Type B pancreatic cell (in vitro differentiated cells): ENCODE results near the gene ZNF138. TPM values are rescaled to one million over a fixed set of nuclear protein-coding genes. Genes with fewer than 3 reads are reported as not detected.
A peak's percentile ranks its signal among the peaks of the same experiment; 100 is the strongest.

ENCODE experiments used
- DNase-seq: peaks from one replicate; pipeline ENCODE4 v3.0.0; 2021; ENCODE audit warnings: mixed read lengths; ENCODE audit not compliant: unreplicated experiment; ENCODE audit errors: extremely low spot score
- H3K27ac Mint-ChIP-seq: 2 replicates; pipeline ENCODE4 v1.8.0; 2021; ENCODE audit warnings: mild to moderate bottlenecking, mixed read lengths
- H3K27me3 Mint-ChIP-seq: 2 replicates; pipeline ENCODE4 v1.8.0; 2021; ENCODE audit warnings: mixed read lengths
- H3K36me3 Mint-ChIP-seq: 2 replicates; pipeline ENCODE4 v1.8.0; 2021; ENCODE audit warnings: mixed read lengths
- H3K4me1 Mint-ChIP-seq: one replicate; pipeline ENCODE4 v1.8.0; 2021; ENCODE audit warnings: mixed read lengths; ENCODE audit not compliant: unreplicated experiment
- H3K4me3 Mint-ChIP-seq: 2 replicates; pipeline ENCODE4 v1.8.0; 2021; ENCODE audit warnings: mild to moderate bottlenecking, mixed read lengths
- H3K9me3 Mint-ChIP-seq: 2 replicates; pipeline ENCODE4 v1.8.0; 2021; ENCODE audit warnings: mixed read lengths
- total RNA-seq: library from RNA; stranded (reverse); gene quantifications from 2 replicates; pipeline ENCODE4 v1.2.1, GENCODE V29; 2021; ENCODE audit warnings: low replicate concordance
- TF ChIP-seq, protein P1 (sequence below): fragments of 200-600 bp; sonication (generic); conservative IDR thresholded peaks from 2 replicates; pipeline ENCODE4 v1.5.0; 2021; ENCODE audit warnings: antibody characterized with exemption, mild to moderate bottlenecking

ZNF138 gene
- total RNA-seq, 1 donor from 2014 or later, result 11.6 TPM

DNA sequence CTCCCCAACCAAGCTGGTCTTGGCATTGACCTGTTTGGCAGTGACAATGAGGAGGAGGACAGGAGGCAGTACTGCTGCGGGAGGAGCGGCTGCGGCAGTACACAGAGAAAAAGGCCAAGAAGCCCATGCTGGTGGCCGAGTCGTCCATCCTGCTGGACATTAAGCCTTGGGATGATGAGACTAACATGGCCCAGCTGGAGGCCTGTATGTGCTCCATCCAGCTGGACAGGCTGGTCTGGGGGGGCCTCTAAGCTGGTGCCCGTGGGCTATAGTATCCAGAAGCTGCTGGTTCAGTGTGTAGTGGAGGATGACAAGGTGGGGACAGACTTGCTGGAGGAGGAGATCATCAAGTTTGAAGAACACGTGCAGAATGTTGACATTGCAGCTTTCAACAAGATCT is 69.7 kb downstream of the ZNF138 start:
- Mint-ChIP-seq H3K36me3 (no peaks in the 10 kb centered on the region), H3K4me1 (no peaks in the 10 kb centered on the region), H3K9me3 (no peaks in the 10 kb centered on the region), H3K4me3 (no peak overlapping the region), H3K27me3 (no peaks in the 10 kb centered on the region), H3K27ac (no peak overlapping the region)
- peak; percentile 36 for DNase-seq
- TF ChIP-seq, protein P1, sequence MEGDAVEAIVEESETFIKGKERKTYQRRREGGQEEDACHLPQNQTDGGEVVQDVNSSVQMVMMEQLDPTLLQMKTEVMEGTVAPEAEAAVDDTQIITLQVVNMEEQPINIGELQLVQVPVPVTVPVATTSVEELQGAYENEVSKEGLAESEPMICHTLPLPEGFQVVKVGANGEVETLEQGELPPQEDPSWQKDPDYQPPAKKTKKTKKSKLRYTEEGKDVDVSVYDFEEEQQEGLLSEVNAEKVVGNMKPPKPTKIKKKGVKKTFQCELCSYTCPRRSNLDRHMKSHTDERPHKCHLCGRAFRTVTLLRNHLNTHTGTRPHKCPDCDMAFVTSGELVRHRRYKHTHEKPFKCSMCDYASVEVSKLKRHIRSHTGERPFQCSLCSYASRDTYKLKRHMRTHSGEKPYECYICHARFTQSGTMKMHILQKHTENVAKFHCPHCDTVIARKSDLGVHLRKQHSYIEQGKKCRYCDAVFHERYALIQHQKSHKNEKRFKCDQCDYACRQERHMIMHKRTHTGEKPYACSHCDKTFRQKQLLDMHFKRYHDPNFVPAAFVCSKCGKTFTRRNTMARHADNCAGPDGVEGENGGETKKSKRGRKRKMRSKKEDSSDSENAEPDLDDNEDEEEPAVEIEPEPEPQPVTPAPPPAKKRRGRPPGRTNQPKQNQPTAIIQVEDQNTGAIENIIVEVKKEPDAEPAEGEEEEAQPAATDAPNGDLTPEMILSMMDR, result no peak

DNA sequence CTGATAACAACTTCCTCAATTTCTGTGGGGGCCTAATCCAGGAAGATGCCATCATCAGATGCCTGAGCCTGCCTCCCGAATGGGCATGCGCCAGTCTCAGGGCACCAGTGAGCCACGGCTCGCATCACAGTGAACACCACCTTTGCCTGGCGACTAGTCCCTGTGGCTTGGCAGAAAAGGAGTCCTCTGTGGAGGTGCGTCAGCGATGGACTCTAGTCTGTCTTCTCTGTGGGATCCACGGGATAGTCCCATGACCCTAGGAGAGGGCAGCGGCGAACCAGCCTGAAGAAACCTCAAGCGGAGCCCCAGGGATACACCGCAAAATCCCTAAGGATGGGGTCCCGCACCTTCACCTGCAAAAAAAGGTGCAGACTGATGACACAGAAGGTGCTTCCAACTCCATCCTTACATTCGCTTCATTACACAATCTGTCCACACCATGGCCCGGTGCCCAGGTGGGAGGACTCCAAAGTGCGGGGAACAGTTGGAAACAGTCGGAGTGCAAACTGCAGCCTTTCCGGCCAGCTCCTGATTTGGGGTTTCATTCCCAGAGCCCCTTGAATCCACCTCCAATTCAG is 73.7 kb downstream of the ZNF138 start:
- H3K36me3 Mint-ChIP-seq, result no peaks in the 10 kb centered on the region
- H3K27ac Mint-ChIP-seq, result no peak overlapping the region
- no peak overlapping the region for H3K4me3 Mint-ChIP-seq
- no peak for DNase-seq
- TF ChIP-seq, protein P1, result no peak
- no peaks in the 10 kb centered on the region for H3K9me3 Mint-ChIP-seq
- no peaks in the 10 kb centered on the region for H3K4me1 Mint-ChIP-seq
- no peaks in the 10 kb centered on the region for H3K27me3 Mint-ChIP-seq

DNA sequence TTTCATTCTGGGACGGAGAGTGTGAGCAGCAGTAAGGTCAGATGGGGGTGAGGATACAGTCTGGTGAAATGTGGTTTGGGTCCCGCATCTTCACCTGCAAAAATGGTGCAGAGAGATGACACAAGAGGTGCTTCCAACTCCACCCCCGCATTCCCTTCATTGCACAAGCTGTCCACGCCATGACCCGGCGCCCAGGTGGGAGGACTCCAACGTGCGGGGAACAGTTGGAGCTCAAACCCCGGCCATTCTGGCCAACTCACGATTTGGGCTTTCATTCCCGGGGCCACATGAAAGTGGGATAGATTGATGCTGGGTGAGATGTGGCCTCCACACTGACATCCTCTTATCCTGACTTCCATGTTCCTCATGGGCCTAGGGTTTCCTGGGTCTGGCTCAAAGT is 74.3 kb downstream of the ZNF138 start:
- peak; percentile 40 for DNase-seq
- Mint-ChIP-seq H3K27me3 (no peaks in the 10 kb centered on the region), H3K4me1 (no peaks in the 10 kb centered on the region), H3K36me3 (no peaks in the 10 kb centered on the region), H3K27ac (no peak overlapping the region), H3K9me3 (no peaks in the 10 kb centered on the region), H3K4me3 (no peak overlapping the region)
- TF ChIP-seq, protein P1, result no peak

DNA sequence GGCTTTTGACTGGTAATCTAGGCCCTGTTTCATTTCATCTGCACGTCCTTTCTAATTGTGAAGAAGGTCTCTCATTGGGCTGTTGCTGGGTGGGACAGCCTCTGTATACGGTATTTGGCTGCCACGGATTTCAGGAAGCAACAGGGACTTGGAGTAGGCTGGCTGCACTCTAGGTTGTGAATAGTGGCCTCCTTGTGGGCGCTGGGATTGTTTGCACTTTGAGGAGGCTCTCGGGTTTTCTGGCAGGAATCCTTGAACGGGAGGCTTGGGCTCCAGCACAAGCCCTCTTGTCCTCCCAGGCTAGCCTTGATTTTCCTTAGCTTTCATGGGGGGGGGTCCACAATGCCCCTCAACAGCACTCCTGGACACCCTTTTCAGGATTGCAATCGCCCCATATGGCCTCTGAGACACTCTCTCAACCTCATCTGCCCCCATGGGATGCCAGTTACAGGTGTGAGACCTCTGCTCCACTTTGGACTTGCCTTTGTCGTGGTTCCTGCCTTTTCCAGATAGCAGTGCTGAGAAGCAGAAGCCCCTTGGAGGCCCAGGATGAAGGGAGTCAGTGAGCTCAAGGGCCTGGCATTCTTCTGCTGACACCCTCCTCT is 75.0 kb downstream of the ZNF138 start:
- Mint-ChIP-seq H3K36me3 (no peaks in the 10 kb centered on the region), H3K27me3 (no peaks in the 10 kb centered on the region), H3K27ac (no peak overlapping the region), H3K4me3 (no peak overlapping the region), H3K4me1 (no peaks in the 10 kb centered on the region), H3K9me3 (no peaks in the 10 kb centered on the region)
- DNase-seq, result no peak
- TF ChIP-seq, protein P1, result no peak

DNA sequence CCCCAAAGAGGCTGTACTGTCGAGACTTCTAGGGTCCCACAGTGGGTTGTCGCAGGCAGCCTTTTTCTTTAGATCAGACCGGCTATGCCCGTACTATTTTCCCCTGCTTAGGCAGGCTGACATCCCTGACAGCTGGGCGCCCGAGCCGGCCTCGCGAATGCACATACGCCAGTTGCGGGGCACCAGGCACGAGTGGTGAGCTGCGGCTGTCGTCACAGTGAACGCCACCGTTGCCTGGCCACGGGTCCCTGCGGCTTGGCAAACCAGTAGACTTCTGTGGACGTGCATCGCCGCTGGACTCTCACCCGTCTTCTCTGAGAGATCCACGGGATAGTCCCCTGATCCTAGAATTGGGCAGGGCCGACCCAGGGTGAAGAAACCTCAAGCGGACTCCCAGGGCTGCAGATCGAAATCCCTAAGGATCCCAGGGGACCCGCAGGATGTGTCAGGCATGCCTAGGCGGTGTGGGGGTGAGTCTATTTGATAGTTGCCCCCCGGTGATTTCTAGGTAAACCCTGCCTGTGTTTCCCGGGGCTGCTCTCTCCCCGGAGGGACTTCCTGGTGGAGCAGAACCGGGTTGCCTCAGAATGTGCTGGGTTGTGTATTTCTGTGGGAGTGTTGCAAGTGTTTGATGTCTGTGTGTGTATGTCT is 75.8 kb downstream of the ZNF138 start:
- H3K36me3 Mint-ChIP-seq, result no peaks in the 10 kb centered on the region
- H3K27me3 Mint-ChIP-seq, result no peaks in the 10 kb centered on the region
- peak; percentile 44 for DNase-seq
- TF ChIP-seq, protein P1, result no peak
- H3K9me3 Mint-ChIP-seq, result no peaks in the 10 kb centered on the region
- H3K27ac Mint-ChIP-seq, result no peak overlapping the region
- H3K4me3 Mint-ChIP-seq, result no peak overlapping the region
- no peaks in the 10 kb centered on the region for H3K4me1 Mint-ChIP-seq
